ENCODE results near the gene ICE2.
"Not testable (repeated sequence)": the region's sequence is repeated elsewhere in the genome, so short reads cannot be mapped to it uniquely, and the experiment has no call there.

Gene ICE2

DNA sequence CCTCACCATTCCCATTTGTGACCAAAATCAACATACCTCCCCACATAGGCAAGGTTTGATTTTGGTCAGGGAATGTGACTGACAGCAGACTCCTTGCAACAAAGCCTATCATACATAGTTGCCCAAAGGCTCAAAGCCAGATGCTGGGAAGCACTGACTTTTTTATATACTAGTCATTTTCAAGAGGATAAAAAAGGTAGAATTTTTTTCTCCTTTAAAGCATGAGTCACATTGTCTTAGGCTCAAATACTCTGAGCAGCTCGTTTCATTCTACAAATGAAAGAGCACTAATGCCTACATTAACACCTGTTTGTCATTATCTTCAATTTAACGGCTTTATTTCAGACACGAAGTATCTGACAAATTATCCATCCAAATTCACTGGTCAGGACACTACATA, 36.2 kb downstream of the ICE2 start:
- DNase-seq (ENCODE audit: low read depth) = peak; percentile 47

DNA sequence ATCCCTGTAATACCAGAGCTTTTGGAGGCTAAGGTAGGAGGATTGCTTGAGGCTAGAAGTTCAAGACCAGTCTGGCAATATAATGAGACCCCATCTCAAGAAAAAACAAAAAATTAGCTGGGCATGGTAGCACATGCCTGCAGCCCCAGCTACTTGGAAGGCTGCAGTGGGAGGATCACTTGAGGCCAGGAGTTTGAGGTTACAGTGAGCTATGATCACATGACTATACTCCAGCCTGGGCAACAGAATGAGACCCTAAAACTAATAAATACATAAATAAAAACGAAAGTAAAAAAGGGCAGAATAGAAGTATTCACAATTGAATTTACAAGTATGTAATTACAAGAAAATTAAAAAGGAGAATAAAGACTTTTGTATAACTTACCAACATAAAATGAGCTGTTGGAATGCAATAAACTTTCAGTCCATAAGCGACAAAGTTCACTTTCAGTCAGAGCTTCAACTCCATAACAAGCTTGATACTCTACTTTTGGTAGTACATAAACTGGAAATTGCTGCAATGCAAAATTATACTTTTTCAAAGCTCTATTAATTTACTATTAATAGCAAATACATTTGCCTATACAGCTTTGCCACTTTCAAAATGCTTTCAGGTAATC, 36.8 kb downstream of the ICE2 start:
- DNase-seq (ENCODE audit: low read depth) = no peak

DNA sequence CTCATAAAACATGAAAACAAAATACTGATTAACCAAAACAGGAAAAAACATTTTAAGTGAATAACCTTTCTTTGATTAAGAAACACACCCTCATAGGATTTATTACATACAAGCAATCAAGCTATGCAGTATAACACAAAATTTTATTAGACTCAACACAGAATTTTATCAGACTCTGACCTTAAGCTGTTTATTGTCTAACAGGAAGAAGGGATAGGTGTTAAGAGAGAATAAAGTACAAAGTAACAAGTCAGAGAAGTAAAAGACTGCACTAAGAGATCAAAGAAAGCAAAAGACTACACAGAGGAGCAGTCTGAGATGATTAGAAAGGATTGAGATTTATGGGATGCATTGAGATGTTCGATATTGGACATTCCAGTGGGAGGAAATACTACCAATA, 37.6 kb downstream of the ICE2 start:
- no peak for DNase-seq (ENCODE audit: low read depth)

DNA sequence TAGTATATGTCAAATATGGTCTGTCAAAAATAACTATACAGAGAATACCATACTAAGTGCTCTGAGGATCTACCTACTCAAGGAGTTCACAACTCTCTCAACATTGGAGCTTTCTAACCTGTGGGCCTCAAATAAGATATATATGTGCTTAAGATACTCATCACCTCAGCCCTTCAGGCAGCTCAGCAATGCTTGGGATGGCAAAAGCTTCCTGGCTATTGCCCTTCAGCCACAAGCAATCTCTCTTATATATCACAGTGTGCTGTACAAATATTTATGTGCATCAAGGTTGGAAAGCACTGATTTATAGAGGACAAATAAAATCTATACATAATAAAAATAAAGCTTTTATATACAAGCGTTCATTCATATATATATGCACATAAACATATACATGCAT, 40.3 kb downstream of the ICE2 start:
- no peak for DNase-seq (ENCODE audit: low read depth)

DNA sequence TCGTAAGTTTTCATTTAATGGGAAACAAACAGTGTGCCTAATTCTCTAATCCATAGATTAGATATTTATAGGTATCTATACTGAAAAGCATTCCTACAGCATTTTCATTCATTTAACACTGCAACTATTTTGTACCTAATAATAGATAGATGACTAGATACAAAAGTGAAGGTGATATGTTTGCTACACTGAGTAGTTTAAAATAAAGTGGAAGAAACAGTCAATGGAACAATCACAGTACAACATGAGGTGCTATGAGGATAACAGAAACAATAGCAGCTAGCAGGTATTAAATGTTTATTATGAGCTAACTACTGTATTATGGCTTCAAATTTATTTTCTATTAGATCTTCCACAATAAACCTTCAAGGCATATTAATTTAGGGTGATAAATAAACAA, 50.0 kb downstream of the ICE2 start:
- DNase-seq (ENCODE audit: low read depth) = no peak

DNA sequence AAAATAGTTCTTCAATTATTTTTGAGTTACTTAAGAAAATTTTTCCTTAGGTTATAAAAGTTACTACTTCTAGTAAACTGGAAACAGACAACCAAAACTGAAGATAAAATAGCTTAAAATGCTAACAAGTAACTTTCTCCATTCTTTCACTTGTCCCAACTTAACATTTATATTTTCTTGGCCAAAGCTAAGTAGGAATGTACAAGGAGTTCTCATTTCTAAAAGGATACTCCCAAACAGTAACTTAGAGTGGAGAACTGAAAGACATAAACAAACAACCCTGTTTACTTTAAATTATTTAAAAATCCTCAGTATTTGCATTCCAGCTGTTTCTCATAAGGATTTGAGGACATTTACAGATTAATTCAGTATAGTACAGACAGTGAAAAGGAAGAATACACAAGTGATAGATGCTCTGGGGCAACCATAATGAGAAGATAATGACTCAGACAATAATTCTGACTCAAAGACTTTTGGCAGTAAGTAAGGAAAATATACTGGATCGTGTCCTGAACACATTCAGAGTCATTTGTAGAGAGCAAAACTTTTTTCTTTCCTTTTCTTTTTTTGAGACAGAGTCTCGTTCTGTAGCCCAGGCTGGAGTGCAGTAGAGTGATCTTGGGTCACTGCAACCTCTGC, 52.0 kb downstream of the ICE2 start:
- DNase-seq (ENCODE audit: low read depth) = peak; percentile 78

DNA sequence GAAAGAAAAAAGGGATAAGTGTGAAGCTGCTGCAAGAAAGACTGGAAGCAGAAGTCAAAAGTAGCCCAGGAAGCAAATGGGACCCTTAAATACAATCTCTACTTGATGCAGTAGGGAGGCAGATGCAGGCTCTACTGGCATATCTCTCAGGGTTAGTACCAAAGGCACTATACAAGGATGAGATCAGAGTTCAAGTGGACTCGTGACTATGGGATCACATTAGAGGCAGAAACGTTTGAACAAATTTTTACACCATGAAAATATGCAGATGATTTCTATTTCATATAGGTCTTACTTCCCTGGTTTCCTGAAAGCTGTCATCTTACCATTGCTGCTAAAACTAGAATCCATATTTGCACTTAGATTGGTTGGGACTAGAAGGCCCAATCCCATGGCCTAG, 53.5 kb downstream of the ICE2 start:
- DNase-seq (ENCODE audit: low read depth) = no peak

DNA sequence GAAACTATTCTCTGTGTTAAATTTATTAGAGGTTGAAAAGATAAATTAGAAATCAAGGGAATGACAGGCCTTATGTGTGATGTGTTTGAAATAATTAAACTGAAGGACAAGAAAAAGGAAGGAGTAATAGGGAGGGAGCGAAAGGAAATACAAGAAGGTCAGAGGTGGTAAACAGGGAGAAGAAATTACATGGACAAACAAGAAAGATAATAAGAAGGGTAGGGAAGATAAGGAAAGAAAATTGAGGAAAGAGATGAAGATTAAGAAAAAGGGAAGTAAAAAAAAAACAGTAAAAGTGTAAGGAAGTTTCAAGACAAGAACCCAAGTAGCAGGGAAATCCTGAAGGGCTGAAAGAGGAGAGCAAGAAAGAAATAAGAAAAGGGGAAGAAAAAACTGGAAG, 54.9 kb downstream of the ICE2 start:
- DNase-seq (ENCODE audit: low read depth) = no peak

DNA sequence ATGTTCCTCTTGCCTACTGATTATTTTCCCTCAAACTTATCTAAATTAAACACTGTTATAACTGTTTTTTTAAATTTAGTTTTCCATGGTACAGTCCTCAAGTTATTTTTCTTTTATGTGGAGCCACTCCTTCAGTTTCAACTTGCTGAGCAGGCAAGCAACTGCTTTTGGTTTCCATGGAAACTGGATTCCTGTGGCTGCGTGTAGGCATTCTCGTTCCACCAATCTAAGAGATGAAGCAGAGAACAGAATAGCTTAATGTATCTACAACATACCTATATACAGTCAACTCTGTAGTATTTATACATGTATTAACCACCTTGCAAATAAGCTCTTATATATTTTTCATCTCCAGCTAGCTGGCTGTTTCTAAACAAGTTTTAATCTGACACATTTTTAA, 55.4 kb downstream of the ICE2 start:
- DNase-seq (ENCODE audit: low read depth) = peak; percentile 94

DNA sequence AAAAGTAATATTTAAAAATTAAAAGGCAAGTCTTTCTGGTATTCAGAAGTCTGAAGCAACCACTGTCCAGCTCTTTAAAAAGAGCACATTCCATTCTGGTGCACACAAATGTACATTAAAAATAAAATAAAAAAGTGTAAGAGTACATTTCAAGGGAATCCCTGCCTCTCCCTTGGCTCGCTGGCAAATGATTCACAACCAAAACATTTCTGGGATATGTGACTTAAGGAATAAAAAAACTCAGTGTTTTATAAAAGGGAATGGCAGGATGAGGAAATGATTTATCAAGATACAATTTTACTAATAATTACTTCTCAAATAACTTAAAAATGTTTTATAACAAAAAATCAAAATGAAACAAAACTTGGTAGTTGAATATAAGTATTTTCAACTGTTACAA, 57.4 kb downstream of the ICE2 start:
- DNase-seq (ENCODE audit: low read depth) = peak; percentile 87

DNA sequence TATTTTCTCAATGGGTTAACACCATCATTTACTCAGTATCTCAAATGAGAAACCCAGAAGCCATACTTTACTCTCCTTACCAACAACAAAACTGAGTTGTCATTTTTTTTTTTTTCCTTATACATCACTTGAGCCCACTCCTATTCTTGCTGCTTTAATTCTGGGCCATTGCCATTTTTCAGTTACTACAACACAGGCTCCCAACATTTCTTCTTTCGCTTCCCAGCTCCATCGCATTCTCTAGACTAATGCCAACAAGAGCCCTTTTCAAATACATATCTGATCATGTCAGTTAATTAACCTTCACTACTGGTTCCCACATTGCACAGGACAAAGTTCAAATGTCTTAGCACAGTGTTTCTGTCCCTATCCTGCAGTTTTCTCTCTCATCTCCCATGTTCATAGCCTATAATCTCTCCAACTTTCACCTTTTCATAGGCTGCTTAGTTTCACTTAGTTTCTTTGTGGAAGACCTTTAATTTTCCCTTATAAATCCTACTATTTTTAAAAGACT, 58.7 kb downstream of the ICE2 start:
- DNase-seq (ENCODE audit: low read depth) = no peak

DNA sequence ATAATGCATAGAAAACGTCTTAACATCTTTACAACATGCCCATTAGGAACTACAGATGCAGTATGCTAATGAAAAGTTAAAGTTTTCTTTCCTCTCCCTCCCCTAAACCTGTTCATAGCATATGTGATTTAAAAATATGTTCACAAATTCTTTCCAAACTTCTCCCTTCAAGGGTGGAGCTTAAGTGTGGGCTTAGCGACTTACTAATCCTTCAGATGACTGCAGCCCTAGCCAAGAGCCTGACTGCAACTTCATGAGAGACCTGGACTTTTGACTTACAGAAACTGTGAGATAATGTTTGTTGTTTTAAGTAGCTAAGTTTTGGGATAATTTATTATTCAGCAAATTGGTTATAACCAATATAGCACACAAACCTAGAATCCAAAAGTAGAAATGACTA, 59.2 kb downstream of the ICE2 start:
- DNase-seq (ENCODE audit: low read depth) = peak; percentile 78

DNA sequence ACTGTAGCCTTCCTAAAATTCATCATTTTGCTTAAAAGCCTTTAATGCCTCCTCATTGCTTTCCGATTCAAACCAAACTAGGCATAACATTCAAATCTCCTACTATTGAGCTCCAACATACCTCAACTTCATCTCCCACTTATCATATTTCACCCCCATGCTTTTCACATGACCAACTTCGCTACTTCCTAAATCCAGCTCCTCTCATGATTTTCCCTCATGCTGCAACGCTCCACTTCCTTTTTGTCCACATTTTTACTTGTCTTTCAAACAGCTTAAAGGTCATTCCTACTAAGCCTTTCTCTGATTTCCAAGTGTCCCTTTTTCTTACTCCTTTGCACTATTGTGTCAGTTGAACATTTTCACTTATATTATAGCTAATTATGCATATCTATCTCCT, 60.8 kb downstream of the ICE2 start:
- DNase-seq (ENCODE audit: low read depth) = no peak

DNA sequence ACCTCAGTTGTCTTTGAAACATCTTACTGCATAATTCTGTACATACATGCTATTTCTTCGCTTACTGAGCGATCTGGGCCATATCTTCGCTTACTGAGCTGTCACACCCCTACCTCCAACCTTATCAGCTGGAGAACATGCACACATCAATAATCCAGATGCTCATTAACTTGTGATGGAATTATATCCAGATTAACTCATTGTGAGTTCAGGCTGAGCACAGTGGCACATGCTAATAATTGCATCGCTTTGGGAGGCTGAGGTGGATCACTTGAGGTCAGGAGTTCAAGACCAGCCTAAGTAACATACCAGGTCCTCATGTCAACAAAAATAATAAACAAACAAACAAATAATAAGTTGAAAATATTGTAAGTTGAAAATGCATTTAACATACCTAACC, 61.8 kb downstream of the ICE2 start:
- no peak for DNase-seq (ENCODE audit: low read depth)

DNA sequence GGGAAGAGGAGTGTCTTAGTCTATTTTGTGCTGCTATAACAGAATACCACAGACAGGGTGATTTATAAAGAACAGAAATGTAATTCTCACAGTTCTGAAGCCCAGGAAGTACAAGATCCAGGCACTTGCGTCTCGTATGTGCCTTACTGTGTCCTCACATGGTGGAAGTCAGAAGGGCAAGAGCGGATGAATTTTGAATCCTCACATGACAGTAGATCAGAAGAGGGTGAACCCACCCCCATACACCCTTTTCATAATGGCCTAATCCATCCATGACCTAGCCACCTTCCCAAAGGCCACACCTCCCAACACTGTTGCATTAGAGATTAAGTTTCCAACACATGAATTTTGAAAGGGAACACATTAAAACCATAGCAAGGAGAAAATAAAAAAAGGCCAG, 62.5 kb downstream of the ICE2 start:
- DNase-seq (ENCODE audit: low read depth) = no peak

DNA sequence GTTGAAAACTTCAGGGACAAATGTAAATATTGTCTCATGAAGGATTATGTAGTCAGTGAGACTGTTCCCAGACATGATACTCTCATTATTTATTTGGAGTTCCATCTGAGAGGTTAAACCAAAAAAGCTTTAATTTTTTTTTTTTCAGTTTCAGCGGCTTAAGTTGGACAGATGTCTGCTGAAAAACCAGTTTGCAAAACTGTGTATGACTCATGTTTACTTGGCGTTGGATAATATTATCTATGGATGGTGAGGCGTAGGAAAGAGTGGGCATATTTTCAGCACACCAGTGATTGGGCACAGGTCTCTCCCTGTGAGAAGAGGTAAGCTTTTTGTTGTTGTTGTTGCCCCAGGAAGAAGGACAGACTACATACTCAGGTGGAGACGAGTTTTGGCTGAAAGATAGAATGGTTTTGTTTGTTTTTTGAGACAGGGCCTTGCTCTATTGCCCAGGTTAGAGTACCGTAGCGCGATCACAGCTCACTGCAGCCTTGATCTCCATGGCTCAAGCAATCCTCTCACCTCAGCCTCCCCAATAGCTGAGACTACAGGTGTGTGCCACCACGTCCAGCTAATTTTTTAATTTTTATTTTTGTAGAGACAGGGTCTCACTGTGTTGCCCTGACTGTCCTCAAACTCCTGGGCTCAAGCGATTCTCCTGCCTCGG, 64.8 kb downstream of the ICE2 start:
- DNase-seq (ENCODE audit: low read depth) = peak; percentile 71

DNA sequence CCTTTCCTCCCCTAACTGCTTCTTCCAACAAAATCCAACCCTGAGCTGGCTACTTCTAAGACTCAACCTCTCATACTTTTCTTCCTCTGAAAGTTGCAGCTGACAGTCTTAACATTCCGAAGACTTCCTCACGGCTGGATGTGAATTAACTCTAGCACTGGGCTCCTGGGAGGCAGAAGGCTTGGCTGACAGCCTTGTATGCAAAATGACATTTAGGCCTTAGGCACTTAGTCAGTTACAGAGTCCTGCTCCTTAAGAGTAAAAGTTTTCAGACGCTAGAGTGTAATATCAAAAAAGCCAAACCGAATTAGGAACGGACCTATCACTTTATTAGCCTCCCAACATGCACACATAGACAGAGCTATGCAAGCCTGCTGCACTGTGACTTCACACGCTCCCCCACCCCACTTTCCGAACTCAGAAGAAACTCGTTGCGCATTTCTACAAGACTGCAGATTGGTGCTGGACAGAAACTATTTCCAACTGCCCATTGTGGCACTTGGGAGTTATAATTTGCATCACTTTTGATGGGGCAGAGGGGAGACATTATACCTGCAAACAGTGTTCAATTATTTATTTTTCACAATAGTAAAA, 65.6 kb downstream of the ICE2 start:
- no peak for DNase-seq (ENCODE audit: low read depth)

DNA sequence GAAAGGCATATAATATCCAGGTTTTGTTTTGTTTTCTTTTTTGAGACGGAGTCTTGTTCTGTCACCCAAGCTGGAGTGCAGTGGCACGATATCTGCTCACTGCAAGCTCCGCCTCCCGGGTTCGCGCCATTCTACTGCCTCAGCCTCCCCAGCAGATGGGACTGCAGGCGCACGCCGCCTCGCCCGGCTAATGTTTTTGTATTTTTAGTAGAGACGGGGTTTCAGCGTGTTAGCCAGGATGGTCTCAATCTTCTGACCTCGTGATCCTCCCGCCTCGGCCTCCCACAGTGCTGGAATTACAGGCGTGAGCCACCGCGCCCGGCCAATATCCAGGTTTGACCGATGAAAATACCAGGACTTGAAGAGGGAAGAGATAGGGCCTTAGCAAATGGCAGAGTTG, 66.1 kb downstream of the ICE2 start:
- not testable (repeated sequence) for DNase-seq (ENCODE audit: low read depth)

DNA sequence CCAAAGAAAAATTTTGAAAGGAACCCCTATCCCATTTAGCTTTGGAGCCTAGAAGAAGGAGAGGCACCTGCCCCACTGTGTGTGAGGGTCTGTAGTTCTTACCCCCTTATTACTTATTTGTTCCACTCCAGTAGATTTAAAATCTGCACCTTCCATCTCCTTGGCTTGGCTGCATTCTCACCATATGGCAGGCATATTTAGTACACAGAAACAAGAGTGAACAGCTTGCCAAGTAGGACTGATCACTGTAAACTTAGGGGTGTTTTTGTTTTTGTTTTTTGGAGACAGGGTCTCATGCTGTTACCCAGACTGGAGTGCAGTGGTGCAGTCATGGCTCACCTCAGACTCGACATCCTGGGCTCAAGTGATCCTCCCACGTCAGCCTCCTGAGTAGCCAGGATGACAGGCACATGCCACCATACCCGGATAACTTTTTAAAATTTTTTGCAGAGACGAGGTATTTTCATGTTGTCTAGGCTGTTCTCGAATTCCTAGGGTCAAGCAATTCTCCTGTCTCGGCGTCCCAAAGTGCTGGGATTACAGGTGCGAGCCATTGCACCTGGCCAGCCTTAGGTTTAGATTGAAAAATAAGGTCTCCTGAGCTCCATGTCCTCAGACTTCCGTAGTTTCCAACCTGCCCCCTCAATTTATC, 67.0 kb downstream of the ICE2 start:
- no peak for DNase-seq (ENCODE audit: low read depth)

DNA sequence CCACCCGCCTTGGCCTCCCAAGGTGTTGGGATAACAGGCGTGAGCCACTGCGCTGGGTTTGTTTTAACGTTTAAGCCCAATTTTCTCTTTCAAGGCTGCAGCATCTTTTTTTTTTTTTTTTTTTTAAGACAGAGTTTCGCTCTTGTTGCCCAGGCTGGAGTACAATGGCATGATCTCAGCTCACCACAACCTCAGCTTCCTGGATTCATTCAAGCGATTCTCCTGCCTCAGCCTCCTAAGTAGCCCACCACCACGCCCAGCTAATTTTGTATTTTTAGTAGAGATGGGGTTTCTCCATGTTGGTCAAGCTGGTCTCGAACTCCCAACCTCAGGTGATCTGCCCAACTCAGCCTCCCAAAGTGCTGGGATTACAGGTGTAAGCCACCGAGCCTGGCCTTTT, 68.6 kb downstream of the ICE2 start:
- DNase-seq (ENCODE audit: low read depth) = not testable (repeated sequence)

DNA sequence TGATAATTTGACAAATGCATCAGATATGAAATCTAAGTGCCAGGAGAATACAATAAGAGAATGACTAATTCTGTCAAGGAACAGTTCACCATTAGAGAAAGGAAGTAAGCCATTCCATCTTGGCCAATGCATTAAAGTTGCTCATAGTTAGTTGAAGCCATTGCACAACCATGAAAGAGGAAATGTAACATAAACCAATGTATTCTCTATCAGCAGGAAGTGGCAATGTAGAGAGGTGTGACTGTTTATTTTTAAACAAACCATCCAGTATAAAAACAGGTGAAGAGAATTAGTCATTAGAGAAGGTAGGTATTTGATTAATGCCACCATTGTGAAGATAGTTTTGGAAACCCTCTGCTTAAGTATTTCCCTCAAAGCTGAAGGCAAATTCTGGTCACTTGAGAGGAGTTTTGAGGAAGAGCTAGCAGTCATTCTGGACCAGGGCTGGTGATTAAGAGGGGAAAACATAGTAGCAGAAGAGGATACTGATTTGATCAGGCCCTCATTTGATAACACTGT, 70.4 kb downstream of the ICE2 start:
- DNase-seq (ENCODE audit: low read depth) = peak; percentile 90

DNA sequence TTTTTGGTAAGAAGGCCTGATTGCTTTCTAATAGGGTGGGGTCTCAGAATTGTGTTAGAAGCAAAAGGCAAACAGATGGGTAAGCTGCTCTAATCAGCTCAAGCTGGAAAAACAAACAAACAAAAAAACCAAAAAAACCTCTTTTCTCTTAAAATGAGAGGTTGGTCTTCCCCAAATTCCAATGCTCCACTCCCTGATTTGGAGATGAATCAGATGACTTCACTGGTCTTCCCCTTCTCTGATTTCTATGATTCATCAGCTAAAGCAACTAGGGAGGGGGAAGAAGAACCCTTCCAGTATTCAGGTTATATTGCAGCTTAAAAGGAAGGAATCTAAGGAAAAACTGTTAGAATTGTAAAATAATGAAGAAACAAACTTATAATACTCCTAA, 71.5 kb downstream of the ICE2 start:
- DNase-seq (ENCODE audit: low read depth) = peak; percentile 88
